CD4-positive, CD25-positive, alpha-beta regulatory T cell (primary cell): ENCODE results near the gene RAB44. TPM values are rescaled to one million over a fixed set of nuclear protein-coding genes. Genes with fewer than 3 reads are reported as not detected.

Source experiments
- ATAC-seq, 2 donors: fragments of 150-1000 bp; cut with Tn5 transposase; one replicate each; pipeline ENCODE4 v1.10.0; 2021; ENCODE audit warnings: low read depth in 2 of 2, moderate number of reproducible peaks in 2 of 2, moderate library complexity in 1 of 2
- DNase-seq, 3 donors: peaks; one replicate each; pipeline versions ENCODE4 v3.0.0 to v3.0.0-alpha.2; 2012 to 2022; ENCODE audit warnings: mixed read lengths in 1 of 3
- H3K27ac ChIP-seq: one replicate; pipeline ENCODE4 v1.7.0; 2013; ENCODE audit warnings: mild to moderate bottlenecking, low read length; ENCODE audit not compliant: insufficient read depth, poor library complexity, severe bottlenecking
- H3K27me3 ChIP-seq: one replicate; pipeline ENCODE4 v1.7.0; 2013; ENCODE audit warnings: low read length; ENCODE audit not compliant: control insufficient read depth, insufficient read depth
- H3K36me3 ChIP-seq: one replicate; pipeline ENCODE4 v1.7.0; 2013; ENCODE audit warnings: mild to moderate bottlenecking, low read length, moderate library complexity; ENCODE audit not compliant: control insufficient read depth, insufficient read depth
- H3K4me1 ChIP-seq: 2 replicates; pipeline ENCODE4 v1.7.0; 2013; ENCODE audit warnings: mild to moderate bottlenecking, low read length; ENCODE audit not compliant: insufficient read depth, control insufficient read depth, poor library complexity, severe bottlenecking
- H3K4me3 ChIP-seq: one replicate; pipeline ENCODE4 v1.7.0; 2013; ENCODE audit warnings: low read depth, mild to moderate bottlenecking, low read length, moderate library complexity
- H3K9me3 ChIP-seq, 2 experiments: 1 replicate in 1 of 2; 2 replicates in 1 of 2; pipeline ENCODE4 v1.7.0; 2013; ENCODE audit warnings: low read length in 2 of 2, mild to moderate bottlenecking in 1 of 2, moderate library complexity in 1 of 2; ENCODE audit not compliant: control insufficient read depth in 2 of 2
- H3K27ac Mint-ChIP-seq, 3 donors: one replicate each; pipeline ENCODE4 v1.8.0; 2020 to 2022; ENCODE audit warnings: mild to moderate bottlenecking in 3 of 3, mixed read lengths in 3 of 3, moderate library complexity in 2 of 3
- H3K27me3 Mint-ChIP-seq: one replicate; pipeline ENCODE4 v1.8.0; 2022; ENCODE audit warnings: mild to moderate bottlenecking, mixed read lengths
- H3K36me3 Mint-ChIP-seq: one replicate; pipeline ENCODE4 v1.8.0; 2020; ENCODE audit warnings: mixed read lengths
- H3K4me1 Mint-ChIP-seq, 4 donors: one replicate each; pipeline ENCODE4 v1.8.0; 2020 to 2022; ENCODE audit warnings: mixed read lengths in 4 of 4, mild to moderate bottlenecking in 1 of 4
- H3K4me3 Mint-ChIP-seq, 4 donors: one replicate each; pipeline ENCODE4 v1.8.0; 2020 to 2022; ENCODE audit warnings: mild to moderate bottlenecking in 4 of 4, mixed read lengths in 4 of 4, moderate library complexity in 3 of 4
- H3K9me3 Mint-ChIP-seq, 7 donors: one replicate each; pipeline ENCODE4 v1.8.0; 2020 to 2022; ENCODE audit warnings: mixed read lengths in 7 of 7, mild to moderate bottlenecking in 3 of 7, moderate library complexity in 2 of 7
- polyA plus RNA-seq, 4 donors: library from polyadenylated mRNA; unstranded; fragments of 300-500 nt; fragmentation: Illumina TruSeq; gene quantifications; one replicate each; pipeline ENCODE4 v1.2.3, GENCODE V29; 2021
- total RNA-seq: library from RNA; stranded (reverse); gene quantifications from one replicate; pipeline ENCODE4 v1.2.3, GENCODE V29; 2022

The RAB44 gene
- total and polyA plus RNA-seq, 5 donors from 2014 or later = 0.27 TPM; not detected in 4

DNA sequence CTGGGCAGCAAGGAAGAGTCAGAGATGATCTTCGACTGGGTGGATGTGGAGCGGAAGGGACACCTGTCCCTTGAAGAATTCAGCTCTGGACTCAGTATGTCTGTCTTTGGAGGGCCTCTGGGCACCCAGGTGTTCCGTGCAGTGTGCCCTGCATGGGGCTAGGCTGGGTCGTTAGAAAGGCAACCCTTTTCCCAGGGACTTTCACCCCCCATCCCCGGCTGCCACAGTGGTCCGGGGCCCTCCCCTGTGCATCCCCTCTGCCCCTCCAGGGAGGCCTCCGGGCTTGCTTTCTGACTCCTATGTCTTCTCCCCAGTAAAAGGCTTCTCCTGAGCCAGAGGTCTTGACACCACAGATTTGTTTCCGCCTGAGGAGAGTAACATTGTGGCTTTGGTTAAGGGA, 16.2 kb downstream of the RAB44 start:
- no peaks in the 10 kb centered on the region for H3K27me3 ChIP-seq
- Mint-ChIP-seq H3K27me3 (no peaks in the 10 kb centered on the region), H3K4me1 (no peaks in the 10 kb centered on the region), H3K4me3 (no peak overlapping the region), H3K36me3 (no peaks in the 10 kb centered on the region), H3K27ac (peak overlapping the region in 1 of 3 donors; percentile 32), H3K9me3 (no peaks in the 10 kb centered on the region)
- no peaks in the 10 kb centered on the region for H3K36me3 ChIP-seq
- ATAC-seq = no peak
- no peak for DNase-seq
- no peaks in the 10 kb centered on the region for H3K9me3 ChIP-seq
- no peak overlapping the region for H3K27ac ChIP-seq
- H3K4me1 ChIP-seq = no peaks in the 10 kb centered on the region
- H3K4me3 ChIP-seq = no peak overlapping the region

DNA sequence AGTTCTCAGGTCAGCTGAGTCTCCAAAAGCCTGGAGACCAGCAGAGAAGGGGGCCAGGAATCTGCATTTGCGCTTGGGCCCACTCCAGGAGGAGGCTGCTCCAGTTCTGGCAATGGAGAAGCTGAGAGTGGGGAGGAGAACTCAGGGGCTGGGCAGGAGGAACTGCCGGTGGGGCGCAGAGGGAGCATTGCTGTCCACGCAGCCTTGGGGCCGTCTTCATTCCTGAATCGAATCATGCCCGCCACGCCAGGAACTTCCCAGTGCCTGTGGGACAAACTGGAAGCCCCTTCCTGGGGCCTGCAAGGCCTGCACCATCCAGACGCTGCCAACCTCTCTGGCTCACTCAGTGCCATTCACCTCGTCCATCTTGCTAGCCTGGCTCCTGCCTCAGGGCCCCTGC, 16.9 kb downstream of the RAB44 start:
- Histone ChIP-seq H3K4me1 (no peaks in the 10 kb centered on the region), H3K36me3 (no peaks in the 10 kb centered on the region)
- no peak overlapping the region for H3K27ac Mint-ChIP-seq

DNA sequence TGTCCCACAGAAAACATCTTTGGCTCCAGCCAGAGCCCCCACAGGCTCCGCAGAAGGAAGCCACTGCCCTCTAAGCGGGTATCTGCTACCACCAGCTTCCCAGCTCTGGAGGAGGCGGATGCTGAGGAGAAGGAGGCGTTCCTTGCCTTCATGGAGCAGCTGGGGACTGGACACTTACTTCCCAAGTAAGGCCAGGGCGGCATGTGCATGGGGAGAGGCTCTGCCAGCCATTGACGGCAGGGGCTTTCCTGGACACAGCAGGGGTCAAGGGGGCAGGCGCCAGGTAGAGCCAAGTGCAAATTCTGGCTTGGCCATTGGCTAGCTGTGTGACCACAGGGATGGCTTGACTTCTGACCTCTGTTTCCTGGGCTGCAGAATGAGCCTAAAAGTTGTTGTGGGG, 17.8 kb downstream of the RAB44 start:
- no peaks in the 10 kb centered on the region for H3K36me3 ChIP-seq
- H3K9me3 ChIP-seq = no peaks in the 10 kb centered on the region
- H3K27ac ChIP-seq = no peak overlapping the region
- H3K4me3 ChIP-seq = no peak overlapping the region
- Mint-ChIP-seq H3K4me1 (peaks cover 0 to 2% (median 0%) of the 10 kb centered on the region in 4 donors), H3K4me3 (no peak overlapping the region), H3K27me3 (no peaks in the 10 kb centered on the region), H3K27ac (no peak overlapping the region), H3K9me3 (no peaks in the 10 kb centered on the region), H3K36me3 (no peaks in the 10 kb centered on the region)
- H3K27me3 ChIP-seq = no peaks in the 10 kb centered on the region
- H3K4me1 ChIP-seq = no peaks in the 10 kb centered on the region
- ATAC-seq = no peak
- DNase-seq = no peak

More for the DNA sequence above, 16.9 kb downstream of the RAB44 start:
- Histone ChIP-seq H3K4me3 (no peak overlapping the region), H3K9me3 (no peaks in the 10 kb centered on the region), H3K27ac (no peak overlapping the region), H3K27me3 (no peaks in the 10 kb centered on the region)
- no peak for DNase-seq
- Mint-ChIP-seq H3K27me3 (no peaks in the 10 kb centered on the region), H3K9me3 (no peaks in the 10 kb centered on the region), H3K4me3 (no peak overlapping the region), H3K36me3 (no peaks in the 10 kb centered on the region), H3K4me1 (peaks cover 0 to under 1% (median 0%) of the 10 kb centered on the region in 4 donors)
- no peak for ATAC-seq

DNA sequence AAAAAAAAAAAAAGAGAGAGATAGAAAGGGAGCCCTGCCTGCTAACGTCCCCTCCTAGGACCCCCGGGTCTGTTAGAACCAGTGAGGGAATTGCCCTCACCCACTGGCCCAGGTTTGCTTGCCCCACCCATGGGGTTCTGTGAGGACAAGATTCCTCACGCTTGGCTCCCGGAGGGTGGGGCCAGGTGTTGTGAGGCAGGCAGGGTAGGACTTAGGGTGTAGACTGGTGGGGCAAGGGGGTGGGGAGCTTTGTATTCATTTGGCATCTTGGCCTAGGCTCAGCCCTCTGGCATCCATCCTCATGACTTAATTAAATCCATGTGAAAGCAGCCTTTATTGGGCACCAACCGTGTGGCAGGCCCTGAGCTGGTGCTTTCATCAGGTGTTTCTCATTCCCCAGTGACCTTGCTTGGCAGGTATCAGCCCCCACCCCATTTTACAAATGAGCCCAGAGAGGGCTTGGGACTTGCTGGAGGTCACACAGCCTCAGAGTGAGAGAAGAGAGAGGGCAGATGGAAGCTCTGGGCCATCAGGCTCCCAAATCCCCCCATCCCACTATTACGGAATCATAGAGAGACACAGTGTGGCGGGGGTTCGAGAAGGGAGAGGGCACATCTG, 19.0 kb downstream of the RAB44 start:
- H3K27me3 Mint-ChIP-seq = no peaks in the 10 kb centered on the region
- peaks cover 0 to 2% (median 0%) of the 10 kb centered on the region in 4 donors for H3K4me1 Mint-ChIP-seq
- H3K9me3 Mint-ChIP-seq = peaks cover 0 to 2% (median 0%) of the 10 kb centered on the region in 7 donors
- H3K27ac Mint-ChIP-seq = no peak overlapping the region
- H3K9me3 ChIP-seq = no peaks in the 10 kb centered on the region
- no peaks in the 10 kb centered on the region for H3K36me3 Mint-ChIP-seq
- DNase-seq (no peak), ATAC-seq (no peak)
- no peak overlapping the region for H3K27ac ChIP-seq
- H3K36me3 ChIP-seq = no peaks in the 10 kb centered on the region
- no peaks in the 10 kb centered on the region for H3K4me1 ChIP-seq
- H3K4me3 Mint-ChIP-seq = no peak overlapping the region
- H3K4me3 ChIP-seq = no peak overlapping the region
- H3K27me3 ChIP-seq = no peaks in the 10 kb centered on the region

DNA sequence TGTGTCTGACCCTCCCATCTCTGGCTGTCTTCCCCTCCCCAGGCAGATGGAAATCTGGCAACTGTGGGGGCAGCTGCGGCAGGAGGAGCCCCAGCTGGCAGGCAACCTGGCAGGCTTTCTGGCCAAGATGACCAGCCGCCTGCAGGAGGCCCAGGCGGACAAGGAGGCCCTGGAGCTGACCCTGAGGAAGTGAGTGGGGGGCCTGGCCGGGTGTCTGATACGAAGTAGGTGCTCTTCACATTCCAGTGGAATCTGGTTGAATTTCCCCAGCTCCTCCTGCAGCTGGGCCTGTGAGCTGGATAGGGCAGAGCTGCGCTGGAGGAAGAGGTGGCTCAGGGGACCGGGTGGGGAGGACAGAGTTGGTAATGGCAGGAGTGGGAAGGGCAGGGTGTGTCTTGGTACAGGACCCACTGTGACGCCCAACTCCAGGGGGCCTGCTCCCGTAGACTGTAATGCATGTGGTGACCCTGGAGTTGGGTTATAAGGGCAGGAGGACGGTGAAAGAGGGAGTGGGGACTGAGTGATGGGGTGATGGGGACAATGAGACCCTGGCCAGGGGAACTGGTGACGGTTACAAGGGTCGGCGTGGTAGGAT, 19.7 kb downstream of the RAB44 start:
- H3K4me1 Mint-ChIP-seq = peaks cover 0 to 2% (median 0%) of the 10 kb centered on the region in 4 donors
- H3K36me3 ChIP-seq = no peaks in the 10 kb centered on the region
- H3K4me3 ChIP-seq = no peak overlapping the region
- no peaks in the 10 kb centered on the region for H3K27me3 ChIP-seq
- H3K9me3 Mint-ChIP-seq = peaks cover 0 to 2% (median 0%) of the 10 kb centered on the region in 7 donors
- no peaks in the 10 kb centered on the region for H3K4me1 ChIP-seq
- H3K27ac ChIP-seq = no peak overlapping the region
- H3K36me3 Mint-ChIP-seq = no peaks in the 10 kb centered on the region
- H3K4me3 Mint-ChIP-seq = no peak overlapping the region
- no peaks in the 10 kb centered on the region for H3K27me3 Mint-ChIP-seq
- DNase-seq = no peak
- ATAC-seq = no peak
- no peaks in the 10 kb centered on the region for H3K9me3 ChIP-seq
- no peak overlapping the region for H3K27ac Mint-ChIP-seq

DNA sequence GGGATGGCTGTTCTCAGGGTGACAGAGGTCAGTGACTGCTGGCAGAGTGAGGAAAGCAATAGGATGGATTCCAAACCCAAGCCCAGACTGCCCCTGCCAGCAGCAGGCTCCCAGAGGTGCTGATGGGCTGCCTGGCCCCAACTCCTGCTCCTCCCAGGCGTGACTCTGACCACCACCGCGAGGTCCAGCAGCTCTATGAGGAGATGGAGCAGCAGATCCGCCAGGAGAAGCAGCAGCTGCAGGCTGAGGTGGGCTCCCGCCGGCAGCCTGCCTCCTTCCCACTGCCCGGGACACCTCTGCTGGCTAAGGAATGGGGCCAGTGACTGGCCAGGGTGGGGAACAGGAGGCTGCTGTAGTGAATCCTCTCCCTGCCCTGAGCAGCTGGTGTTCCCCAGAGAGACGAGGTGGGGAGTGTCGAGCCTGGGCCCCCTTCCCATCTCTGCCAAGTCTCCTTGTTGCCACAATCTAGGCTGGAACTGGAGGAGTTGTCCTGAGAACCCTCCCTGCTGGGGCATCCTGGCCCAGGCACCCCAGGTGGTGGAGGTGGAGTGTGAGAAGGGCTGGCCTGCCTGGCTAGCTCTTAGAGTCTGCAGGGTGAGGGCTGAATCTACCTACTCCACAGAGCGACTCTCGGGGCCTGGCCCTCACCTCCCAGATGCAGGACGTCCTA, 20.4 kb downstream of the RAB44 start:
- Histone ChIP-seq H3K9me3 (no peaks in the 10 kb centered on the region), H3K27me3 (no peaks in the 10 kb centered on the region), H3K36me3 (no peaks in the 10 kb centered on the region), H3K4me1 (no peaks in the 10 kb centered on the region), H3K4me3 (no peak overlapping the region), H3K27ac (no peak overlapping the region)
- ATAC-seq = no peak
- H3K27ac Mint-ChIP-seq = no peak overlapping the region
- H3K36me3 Mint-ChIP-seq = no peaks in the 10 kb centered on the region
- H3K4me1 Mint-ChIP-seq = peaks cover 0 to 2% (median 0%) of the 10 kb centered on the region in 4 donors
- H3K9me3 Mint-ChIP-seq = peaks cover 0 to 2% (median 0%) of the 10 kb centered on the region in 7 donors
- DNase-seq = no peak
- no peak overlapping the region for H3K4me3 Mint-ChIP-seq
- H3K27me3 Mint-ChIP-seq = no peaks in the 10 kb centered on the region

DNA sequence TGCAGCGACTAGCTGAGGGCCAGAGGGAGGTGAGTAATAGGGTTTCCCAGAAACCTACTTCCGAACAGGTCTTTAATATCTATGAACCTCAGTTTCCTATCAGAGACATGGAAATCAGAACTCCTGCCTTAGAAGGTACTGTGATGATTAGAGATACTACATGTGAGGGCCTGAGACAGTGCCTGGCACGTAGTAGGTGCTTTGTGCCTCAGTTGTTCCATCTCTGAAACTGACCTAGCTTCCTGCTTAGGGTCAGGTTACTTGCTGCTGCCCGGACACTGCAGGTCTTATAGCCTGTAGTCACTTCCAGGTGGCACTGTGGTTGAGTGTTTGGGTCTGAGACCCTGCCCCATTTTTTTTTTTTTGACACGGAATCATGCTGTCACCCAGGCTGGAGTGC, 20.9 kb downstream of the RAB44 start:
- no peak for DNase-seq
- Mint-ChIP-seq H3K27me3 (no peaks in the 10 kb centered on the region), H3K9me3 (peaks cover 0 to 2% (median 0%) of the 10 kb centered on the region in 7 donors), H3K36me3 (no peaks in the 10 kb centered on the region), H3K27ac (no peak overlapping the region), H3K4me1 (peaks cover 0 to 2% (median 0%) of the 10 kb centered on the region in 4 donors), H3K4me3 (no peak overlapping the region)
- no peaks in the 10 kb centered on the region for H3K4me1 ChIP-seq
- no peaks in the 10 kb centered on the region for H3K9me3 ChIP-seq
- no peak for ATAC-seq
- H3K4me3 ChIP-seq = no peak overlapping the region
- no peak overlapping the region for H3K27ac ChIP-seq
- no peaks in the 10 kb centered on the region for H3K36me3 ChIP-seq
- H3K27me3 ChIP-seq = no peaks in the 10 kb centered on the region
